ENCODE results near the gene CDCA3.

DNA sequence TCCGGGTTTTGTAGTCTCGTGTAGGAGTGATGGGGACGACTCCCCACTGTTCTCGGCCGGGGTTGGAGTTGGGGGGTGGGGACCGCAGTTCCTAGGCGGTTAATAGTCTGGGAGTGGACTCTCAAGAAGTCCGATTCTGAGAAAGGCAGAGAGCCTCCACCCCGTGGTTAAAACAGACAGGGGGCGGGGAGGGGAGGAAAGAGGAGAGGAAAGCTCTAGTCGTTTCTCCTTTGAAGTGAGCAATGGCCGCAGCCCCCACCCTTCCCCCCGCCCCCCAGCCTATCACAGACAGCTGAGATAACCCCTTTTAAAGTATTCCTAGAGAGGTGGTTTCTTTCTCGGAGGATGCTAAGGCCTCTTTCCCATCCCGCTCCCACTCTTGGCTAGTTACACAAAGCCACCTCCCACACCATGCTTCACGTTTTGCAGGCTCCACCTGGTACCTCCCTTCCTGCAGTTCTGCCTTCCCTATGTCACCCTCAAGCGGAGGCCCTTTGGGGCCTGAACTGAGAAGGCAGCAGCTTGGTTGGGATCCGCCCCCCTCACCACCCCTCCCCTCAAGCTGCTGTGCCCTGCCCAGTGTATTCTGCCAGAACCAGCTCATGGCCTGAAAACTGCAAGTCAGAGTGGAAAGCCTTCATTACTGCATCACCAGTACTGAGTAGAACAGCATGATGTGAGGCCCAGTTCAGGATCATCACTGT lies 1.7 kb upstream of the CDCA3 start:
- TF ChIP-seq, protein P1, sequence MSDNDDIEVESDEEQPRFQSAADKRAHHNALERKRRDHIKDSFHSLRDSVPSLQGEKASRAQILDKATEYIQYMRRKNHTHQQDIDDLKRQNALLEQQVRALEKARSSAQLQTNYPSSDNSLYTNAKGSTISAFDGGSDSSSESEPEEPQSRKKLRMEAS (IDR thresholded peaks at IDR 0.05; ENCODE audit: low read depth, low read length), result no peak
- TF ChIP-seq, protein P2, sequence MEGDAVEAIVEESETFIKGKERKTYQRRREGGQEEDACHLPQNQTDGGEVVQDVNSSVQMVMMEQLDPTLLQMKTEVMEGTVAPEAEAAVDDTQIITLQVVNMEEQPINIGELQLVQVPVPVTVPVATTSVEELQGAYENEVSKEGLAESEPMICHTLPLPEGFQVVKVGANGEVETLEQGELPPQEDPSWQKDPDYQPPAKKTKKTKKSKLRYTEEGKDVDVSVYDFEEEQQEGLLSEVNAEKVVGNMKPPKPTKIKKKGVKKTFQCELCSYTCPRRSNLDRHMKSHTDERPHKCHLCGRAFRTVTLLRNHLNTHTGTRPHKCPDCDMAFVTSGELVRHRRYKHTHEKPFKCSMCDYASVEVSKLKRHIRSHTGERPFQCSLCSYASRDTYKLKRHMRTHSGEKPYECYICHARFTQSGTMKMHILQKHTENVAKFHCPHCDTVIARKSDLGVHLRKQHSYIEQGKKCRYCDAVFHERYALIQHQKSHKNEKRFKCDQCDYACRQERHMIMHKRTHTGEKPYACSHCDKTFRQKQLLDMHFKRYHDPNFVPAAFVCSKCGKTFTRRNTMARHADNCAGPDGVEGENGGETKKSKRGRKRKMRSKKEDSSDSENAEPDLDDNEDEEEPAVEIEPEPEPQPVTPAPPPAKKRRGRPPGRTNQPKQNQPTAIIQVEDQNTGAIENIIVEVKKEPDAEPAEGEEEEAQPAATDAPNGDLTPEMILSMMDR (IDR thresholded peaks at IDR 0.05; ENCODE audit: low read depth, low read length), result no peak
- no peak for TF ChIP-seq POLR2A (IDR thresholded peaks at IDR 0.05; ENCODE audit: extremely low read depth, insufficient read length)
- no peak for TF ChIP-seq MYC (IDR thresholded peaks at IDR 0.05; ENCODE audit: low read depth, low read length)

Data from NB4 (cell line).